Neural cell (in vitro differentiated cells): Measurements from ENCODE around the gene HOXB7.

Experiments used
- CTCF ChIP-seq: fragments of 450-650 bp; IDR thresholded peaks from 2 replicates; pipeline ENCODE4 v1.5.1; 2014; ENCODE audit warnings: antibody characterized with exemption, mild to moderate bottlenecking, moderate library complexity; ENCODE audit not compliant: poor library complexity, severe bottlenecking
- EP300 ChIP-seq: fragments of 450-650 bp; conservative IDR thresholded peaks from 2 replicates; pipeline ENCODE4 v1.6.1; 2014; ENCODE audit warnings: antibody characterized with exemption, mild to moderate bottlenecking, moderate library complexity; ENCODE audit not compliant: poor library complexity, severe bottlenecking
- EZH2 ChIP-seq: fragments of 200-600, 300-800 bp; shearing (Covaris generic), sonication (generic); IDR thresholded peaks from 2 replicates; pipeline ENCODE4 v1.6.1; 2014; ENCODE audit warnings: antibody characterized with exemption, low read length, borderline replicate concordance, mild to moderate bottlenecking; ENCODE audit not compliant: insufficient read depth, poor library complexity, severe bottlenecking
- MXI1 ChIP-seq: fragments of 450-650 bp; conservative IDR thresholded peaks from 2 replicates; pipeline ENCODE4 v1.6.1; 2014; ENCODE audit warnings: antibody characterized with exemption, mild to moderate bottlenecking; ENCODE audit not compliant: poor library complexity, severe bottlenecking
- POLR2AphosphoS5 ChIP-seq: IDR thresholded peaks from 2 replicates; pipeline ENCODE4 v1.6.1; 2012
- RAD21 ChIP-seq: fragments of 450-650 bp; conservative IDR thresholded peaks from 2 replicates; pipeline ENCODE4 v1.6.1; 2014; ENCODE audit warnings: antibody characterized with exemption, mild to moderate bottlenecking, moderate library complexity
- REST ChIP-seq: IDR thresholded peaks from 2 replicates; pipeline ENCODE4 v1.6.1; 2012; ENCODE audit warnings: borderline replicate concordance
- SMC3 ChIP-seq: fragments of 450-650 bp; conservative IDR thresholded peaks from 2 replicates; pipeline ENCODE4 v1.6.1; 2014; ENCODE audit warnings: antibody characterized with exemption, mild to moderate bottlenecking, moderate library complexity; ENCODE audit not compliant: poor library complexity
- TAF1 ChIP-seq: IDR thresholded peaks from 2 replicates; pipeline ENCODE4 v1.6.1; 2012; ENCODE audit warnings: low read depth

GRCh38 chr17:48622857-48623256 is 12.0 kb upstream of the HOXB7 start:
- TF ChIP-seq CTCF (no peak), EZH2 (no peak), EP300 (no peak), MXI1 (no peak), POLR2AphosphoS5 (no peak), RAD21 (no peak), REST (no peak), TAF1 (no peak), SMC3 (no peak)
